AG20443 (cell line): ENCODE results near the gene ATF5.
"Not testable (repeated sequence)": the region's sequence is repeated elsewhere in the genome, so short reads cannot be mapped to it uniquely, and the experiment has no call there.

ENCODE experiments used
- DNase-seq: peaks from one replicate; pipeline ENCODE4 v3.0.0; 2012; ENCODE audit warnings: low spot score, mixed read lengths

ATF5 gene

GRCh38 chr19:49949742-49950589 lies 21.0 kb downstream of the ATF5 start:
- DNase-seq, result no peak

- DNase-seq, result no peak
Observed at GRCh38 chr19:49950590-49950948, 21.6 kb downstream of the ATF5 start.

- no peak for DNase-seq
Observed at GRCh38 chr19:49950956-49951526, 22.0 kb downstream of the ATF5 start.

GRCh38 chr19:49951806-49952478 lies 22.9 kb downstream of the ATF5 start:
- DNase-seq, result no peak

GRCh38 chr19:49952479-49952836 lies 23.5 kb downstream of the ATF5 start:
- no peak for DNase-seq

GRCh38 chr19:49952906-49953305 lies 23.9 kb downstream of the ATF5 start:
- no peak for DNase-seq

GRCh38 chr19:49953416-49953815 lies 24.4 kb downstream of the ATF5 start:
- no peak for DNase-seq

- no peak for DNase-seq
Observed at GRCh38 chr19:49954092-49954829, 25.3 kb downstream of the ATF5 start.

- DNase-seq, result no peak
Observed at GRCh38 chr19:49954933-49955332, 25.9 kb downstream of the ATF5 start.

GRCh38 chr19:49956115-49956495 lies 27.1 kb downstream of the ATF5 start:
- no peak for DNase-seq

- DNase-seq, result no peak
Observed at GRCh38 chr19:49957262-49957915, 28.4 kb downstream of the ATF5 start.

GRCh38 chr19:49958144-49958543 lies 29.1 kb downstream of the ATF5 start:
- not testable (repeated sequence) for DNase-seq

- DNase-seq, result not testable (repeated sequence)
Observed at GRCh38 chr19:49958596-49958995, 29.6 kb downstream of the ATF5 start.

- not testable (repeated sequence) for DNase-seq
Observed at GRCh38 chr19:49959892-49960291, 30.9 kb downstream of the ATF5 start.

- DNase-seq, result not testable (repeated sequence)
Observed at GRCh38 chr19:49960980-49961379, 32.0 kb downstream of the ATF5 start, which contains the start of gene SIGLEC11. Gene SIGLEC11 (minus strand): TSS chr19:49961172. CDS start chr19:49961081, 91 bp downstream.

GRCh38 chr19:49968279-49968922 lies 39.4 kb downstream of the ATF5 start:
- no peak for DNase-seq

GRCh38 chr19:49969355-49969754 lies 40.4 kb downstream of the ATF5 start:
- not testable (repeated sequence) for DNase-seq

- no peak for DNase-seq
Observed at GRCh38 chr19:49971991-49972411, 43.0 kb downstream of the ATF5 start.

- no peak for DNase-seq
Observed at GRCh38 chr19:49972841-49973240, 43.8 kb downstream of the ATF5 start.

GRCh38 chr19:49973987-49974386 lies 45.0 kb downstream of the ATF5 start:
- DNase-seq, result no peak

GRCh38 chr19:49975051-49975450 lies 46.0 kb downstream of the ATF5 start:
- DNase-seq, result no peak
